ENCODE data around the gene MPRIP.

Gene MPRIP

GRCh38 chr17:17028878-17029535, 13.2 kb upstream of the MPRIP start:
- no peak for TF ChIP-seq CTCF (IDR thresholded peaks at IDR 0.05; ENCODE audit: low read depth, low read length, missing control alignments)
- DNase-seq (ENCODE audit: low read depth): no peak
- no peak overlapping the region for H3K4me3 ChIP-seq (ENCODE audit: low read depth, low read length)

GRCh38 chr17:17029938-17030337, 12.3 kb upstream of the MPRIP start:
- no peak overlapping the region for H3K4me3 ChIP-seq (ENCODE audit: low read depth, low read length)
- in situ Hi-C loops (cut with HindIII; ENCODE audit: low sequenced_read_pairs): no loop called here
- TF ChIP-seq CTCF (IDR thresholded peaks at IDR 0.05; ENCODE audit: low read depth, low read length, missing control alignments): no peak
- no peak for DNase-seq (ENCODE audit: low read depth)

More at GRCh38 chr17:17028878-17029535, 13.2 kb upstream of the MPRIP start:
- in situ Hi-C loops (cut with HindIII; ENCODE audit: low sequenced_read_pairs): no loop called here

GRCh38 chr17:17030515-17031211, 11.6 kb upstream of the MPRIP start:
- H3K4me3 ChIP-seq (ENCODE audit: low read depth, low read length): no peak overlapping the region
- in situ Hi-C loops (cut with HindIII; ENCODE audit: low sequenced_read_pairs): no loop called here
- no peak for TF ChIP-seq CTCF (IDR thresholded peaks at IDR 0.05; ENCODE audit: low read depth, low read length, missing control alignments)
- DNase-seq (ENCODE audit: low read depth): no peak

- peak; percentile 15 for DNase-seq (ENCODE audit: low read depth)
- H3K4me3 ChIP-seq (ENCODE audit: low read depth, low read length): no peak overlapping the region
Observed at GRCh38 chr17:17032131-17032692, 10.0 kb upstream of the MPRIP start.

GRCh38 chr17:17033466-17033865, 8.8 kb upstream of the MPRIP start:
- TF ChIP-seq CTCF (IDR thresholded peaks at IDR 0.05; ENCODE audit: low read depth, low read length, missing control alignments): no peak
- no peak overlapping the region for H3K4me3 ChIP-seq (ENCODE audit: low read depth, low read length)
- in situ Hi-C loops (cut with HindIII; ENCODE audit: low sequenced_read_pairs): no loop called here
- no peak for DNase-seq (ENCODE audit: low read depth)

More at GRCh38 chr17:17032131-17032692, 10.0 kb upstream of the MPRIP start:
- in situ Hi-C loops (cut with HindIII; ENCODE audit: low sequenced_read_pairs): no loop called here
- no peak for TF ChIP-seq CTCF (IDR thresholded peaks at IDR 0.05; ENCODE audit: low read depth, low read length, missing control alignments)

GRCh38 chr17:17034026-17034425, 8.2 kb upstream of the MPRIP start:
- in situ Hi-C loops (cut with HindIII; ENCODE audit: low sequenced_read_pairs): no loop called here
- DNase-seq (ENCODE audit: low read depth): no peak
- TF ChIP-seq CTCF (IDR thresholded peaks at IDR 0.05; ENCODE audit: low read depth, low read length, missing control alignments): no peak
- H3K4me3 ChIP-seq (ENCODE audit: low read depth, low read length): no peak overlapping the region

Data from astrocyte of the cerebellum (primary cell).